ENCODE measurements around the gene MAGI2. TPM values are rescaled to one million over a fixed set of nuclear protein-coding genes. Genes with fewer than 3 reads are reported as not detected.

The MAGI2 gene
- total RNA-seq, 2 donors from 2014 or later = 3.9 to 10.5 TPM

DNA sequence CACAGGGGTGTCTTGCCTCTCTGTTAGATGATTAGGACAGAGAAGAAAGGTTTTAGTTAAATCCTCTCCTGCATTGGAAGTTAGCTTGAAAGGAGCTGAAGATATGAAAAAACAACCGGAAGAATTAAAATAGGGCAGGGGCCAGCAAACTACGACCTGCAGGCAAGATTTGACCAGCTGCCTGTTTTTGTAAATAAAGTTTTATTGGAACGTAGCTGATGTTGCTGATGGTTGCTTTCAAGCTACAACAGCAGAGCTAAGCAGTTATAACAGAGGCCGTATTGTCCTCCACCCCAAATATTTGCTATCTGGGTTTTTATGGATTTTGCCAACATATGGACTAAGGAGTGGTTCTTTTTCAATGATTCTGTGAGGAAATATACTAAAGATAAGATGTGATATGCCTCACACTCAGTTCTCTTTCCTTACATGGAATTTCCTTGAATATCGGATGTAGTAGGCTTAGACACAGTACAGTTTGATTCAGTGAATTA lies 1086.1 kb downstream of the MAGI2 start:
- 89 to 94% methylated on average over 5 of the region's 5 CpGs for WGBS, 2 donors
- ATAC-seq (no peak), DNase-seq (no peak)
- no peak overlapping the region for H3K4me3 ChIP-seq
- H3K27ac ChIP-seq = no peak overlapping the region
- no peaks in the 10 kb centered on the region for H3K4me1 ChIP-seq
- no peaks in the 10 kb centered on the region for H3K9me3 ChIP-seq
- no peaks in the 10 kb centered on the region for H3K27me3 ChIP-seq
- intact Hi-C loops (cut with DNase I) = no loop called here
- TF ChIP-seq POLR2A (IDR thresholded peaks at IDR 0.05) = no peak
- TF ChIP-seq, protein P1, sequence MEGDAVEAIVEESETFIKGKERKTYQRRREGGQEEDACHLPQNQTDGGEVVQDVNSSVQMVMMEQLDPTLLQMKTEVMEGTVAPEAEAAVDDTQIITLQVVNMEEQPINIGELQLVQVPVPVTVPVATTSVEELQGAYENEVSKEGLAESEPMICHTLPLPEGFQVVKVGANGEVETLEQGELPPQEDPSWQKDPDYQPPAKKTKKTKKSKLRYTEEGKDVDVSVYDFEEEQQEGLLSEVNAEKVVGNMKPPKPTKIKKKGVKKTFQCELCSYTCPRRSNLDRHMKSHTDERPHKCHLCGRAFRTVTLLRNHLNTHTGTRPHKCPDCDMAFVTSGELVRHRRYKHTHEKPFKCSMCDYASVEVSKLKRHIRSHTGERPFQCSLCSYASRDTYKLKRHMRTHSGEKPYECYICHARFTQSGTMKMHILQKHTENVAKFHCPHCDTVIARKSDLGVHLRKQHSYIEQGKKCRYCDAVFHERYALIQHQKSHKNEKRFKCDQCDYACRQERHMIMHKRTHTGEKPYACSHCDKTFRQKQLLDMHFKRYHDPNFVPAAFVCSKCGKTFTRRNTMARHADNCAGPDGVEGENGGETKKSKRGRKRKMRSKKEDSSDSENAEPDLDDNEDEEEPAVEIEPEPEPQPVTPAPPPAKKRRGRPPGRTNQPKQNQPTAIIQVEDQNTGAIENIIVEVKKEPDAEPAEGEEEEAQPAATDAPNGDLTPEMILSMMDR (IDR thresholded peaks at IDR 0.05) = no peak
- H3K36me3 ChIP-seq (replicated peaks in 1 of 2; ENCODE audit: insufficient read depth in 1 of 2, low read depth in 2 of 2) = no peaks in the 10 kb centered on the region

DNA sequence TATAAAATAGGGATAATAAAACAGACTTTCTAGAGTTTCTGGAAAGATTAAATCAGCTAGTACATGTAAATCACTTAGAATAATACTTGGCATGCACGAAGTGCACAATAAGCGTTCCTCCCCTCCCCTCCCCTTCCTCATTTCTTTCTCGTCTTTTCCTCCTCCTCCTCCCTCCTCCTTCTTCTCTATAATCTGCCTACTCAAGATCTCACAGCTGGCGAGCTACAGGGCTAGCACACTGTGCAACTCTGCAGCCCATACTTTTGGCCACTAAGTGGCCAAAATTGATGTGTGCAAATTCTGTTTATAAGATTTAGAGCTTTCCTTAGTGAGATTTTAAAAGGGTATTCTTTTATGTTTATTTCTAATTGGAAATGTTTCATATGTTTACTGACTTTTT lies 1089.6 kb downstream of the MAGI2 start:
- WGBS, 2 donors = 67 to 77% methylated on average over 4 of the region's 4 CpGs
- no peak for ATAC-seq
- DNase-seq = no peak
- intact Hi-C loops (cut with DNase I) = no loop called here
- no peaks in the 10 kb centered on the region for H3K9me3 ChIP-seq
- H3K27me3 ChIP-seq = no peaks in the 10 kb centered on the region
- no peak overlapping the region for H3K27ac ChIP-seq
- H3K4me3 ChIP-seq = no peak overlapping the region
- TF ChIP-seq POLR2A (IDR thresholded peaks at IDR 0.05) = no peak
- TF ChIP-seq, protein P1 (IDR thresholded peaks at IDR 0.05) = no peak
- H3K4me1 ChIP-seq = no peaks in the 10 kb centered on the region
- no peaks in the 10 kb centered on the region for H3K36me3 ChIP-seq (replicated peaks in 1 of 2; ENCODE audit: insufficient read depth in 1 of 2, low read depth in 2 of 2)

GRCh38 chr7:78359836-78360235 lies 1093.6 kb downstream of the MAGI2 start:
- intact Hi-C loops (cut with DNase I) = no loop called here
- ATAC-seq (no peak), DNase-seq (no peak)
- H3K27ac ChIP-seq = no peak overlapping the region
- H3K4me3 ChIP-seq = no peak overlapping the region
- no peaks in the 10 kb centered on the region for H3K27me3 ChIP-seq
- no peak for TF ChIP-seq POLR2A (IDR thresholded peaks at IDR 0.05)
- no peaks in the 10 kb centered on the region for H3K4me1 ChIP-seq
- no peaks in the 10 kb centered on the region for H3K9me3 ChIP-seq
- H3K36me3 ChIP-seq (replicated peaks in 1 of 2; ENCODE audit: insufficient read depth in 1 of 2, low read depth in 2 of 2) = no peaks in the 10 kb centered on the region
- 100% methylated on average over 1 of the region's 1 CpG for WGBS, 2 donors

DNA sequence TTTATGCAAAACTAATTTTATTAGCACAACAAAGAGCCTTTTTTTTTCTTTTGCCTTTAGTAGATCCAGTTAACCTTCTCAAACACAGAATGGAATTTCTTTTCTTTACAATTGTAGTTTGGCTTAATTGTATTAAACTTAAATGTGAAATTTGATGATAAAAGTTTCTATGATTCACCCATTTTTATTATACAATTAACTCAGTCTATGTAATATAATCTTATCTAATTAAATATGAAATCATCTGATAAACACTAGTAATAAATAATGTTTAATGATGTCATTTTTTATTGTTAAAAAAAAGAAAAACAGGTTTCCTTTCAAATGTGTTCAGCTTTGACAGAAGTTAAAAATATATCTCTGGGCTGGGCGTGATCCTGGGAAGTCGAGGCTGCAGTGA lies 1095.8 kb downstream of the MAGI2 start:
- H3K4me1 ChIP-seq = no peaks in the 10 kb centered on the region
- H3K36me3 ChIP-seq (replicated peaks in 1 of 2; ENCODE audit: insufficient read depth in 1 of 2, low read depth in 2 of 2) = no peaks in the 10 kb centered on the region
- ATAC-seq = no peak
- no peak for DNase-seq
- H3K4me3 ChIP-seq = no peak overlapping the region
- no peaks in the 10 kb centered on the region for H3K9me3 ChIP-seq
- no peak overlapping the region for H3K27ac ChIP-seq
- 77 to 87% methylated on average over 2 of the region's 2 CpGs for WGBS, 2 donors
- intact Hi-C loops (cut with DNase I) = no loop called here
- TF ChIP-seq POLR2A (IDR thresholded peaks at IDR 0.05) = no peak
- TF ChIP-seq, protein P1 (IDR thresholded peaks at IDR 0.05) = no peak
- no peaks in the 10 kb centered on the region for H3K27me3 ChIP-seq

DNA sequence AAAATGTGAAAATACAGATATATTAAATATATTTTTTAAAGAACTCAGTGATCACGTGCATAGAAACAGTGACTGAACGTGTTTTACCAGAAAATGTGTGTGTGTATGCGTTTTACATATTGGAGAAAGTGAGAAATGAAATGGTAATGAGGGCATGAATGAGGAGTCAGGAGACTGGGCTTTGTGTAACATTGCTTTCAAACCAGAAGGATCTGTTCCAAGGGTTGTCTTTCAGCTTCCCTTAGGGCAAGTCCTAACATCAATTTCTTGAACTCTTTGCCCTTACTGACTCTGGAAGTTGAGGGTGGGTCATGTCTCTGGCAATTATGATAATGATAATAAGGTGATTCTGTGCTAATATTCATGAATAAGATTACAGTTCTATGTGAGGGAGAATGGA lies 1097.6 kb downstream of the MAGI2 start:
- H3K4me3 ChIP-seq = no peak overlapping the region
- no peaks in the 10 kb centered on the region for H3K9me3 ChIP-seq
- no peak for DNase-seq
- intact Hi-C loops (cut with DNase I) = no loop called here
- no peaks in the 10 kb centered on the region for H3K36me3 ChIP-seq (replicated peaks in 1 of 2; ENCODE audit: insufficient read depth in 1 of 2, low read depth in 2 of 2)
- H3K4me1 ChIP-seq = peaks cover 6% of the 10 kb centered on the region
- no peak for ATAC-seq
- WGBS, 2 donors = 74 to 83% methylated on average over 3 of the region's 3 CpGs
- TF ChIP-seq POLR2A (IDR thresholded peaks at IDR 0.05) = no peak
- TF ChIP-seq, protein P1 (IDR thresholded peaks at IDR 0.05) = no peak
- H3K27me3 ChIP-seq = no peaks in the 10 kb centered on the region
- H3K27ac ChIP-seq = no peak overlapping the region

All from body of pancreas (tissue), 4 donors.